Anterior cingulate cortex (tissue), 58 donors: ENCODE measurements around the gene BMERB1.
A peak's percentile ranks its signal among the peaks of the same experiment; 100 is the strongest.
"Not testable (repeated sequence)": the region's sequence is repeated elsewhere in the genome, so short reads cannot be mapped to it uniquely, and the experiment has no call there.

Experiments
- DNase-seq, 58 donors: peaks; one replicate each; lab custom pipeline; 2025; lab: John Stamatoyannopoulos, UW

BMERB1 gene

GRCh38 chr16:15459791-15460190 lies 25.4 kb downstream of the BMERB1 start:
- no peak for DNase-seq

- DNase-seq, result peak in 2 of 58 donors; percentile 1 to 7
These were observed 26.2 kb downstream of the BMERB1 start for GRCh38 chr16:15460601-15461000.

- no peak for DNase-seq
These were observed 27.0 kb downstream of the BMERB1 start for GRCh38 chr16:15461376-15461775.

GRCh38 chr16:15464401-15465186 lies 30.2 kb downstream of the BMERB1 start:
- DNase-seq, result no peak

- DNase-seq, result no peak
These were observed 31.7 kb downstream of the BMERB1 start for GRCh38 chr16:15466131-15466530.

- no peak for DNase-seq
These were observed 32.7 kb downstream of the BMERB1 start for GRCh38 chr16:15466886-15467781.

GRCh38 chr16:15476971-15477370 lies 42.6 kb downstream of the BMERB1 start:
- not testable (repeated sequence) for DNase-seq

- no peak for DNase-seq
These were observed 43.4 kb downstream of the BMERB1 start for GRCh38 chr16:15477802-15478201.

- DNase-seq, result peak in 23 of 58 donors; percentile 5 to 56 (median 16)
These were observed 47.8 kb downstream of the BMERB1 start for GRCh38 chr16:15482068-15482747.

- DNase-seq, result no peak
These were observed 48.4 kb downstream of the BMERB1 start for GRCh38 chr16:15482748-15483298.

- DNase-seq, result no peak
These were observed 49.5 kb downstream of the BMERB1 start for GRCh38 chr16:15483857-15484256.

- no peak for DNase-seq
These were observed 50.3 kb downstream of the BMERB1 start for GRCh38 chr16:15484662-15485061.

GRCh38 chr16:15485175-15485574 lies 50.8 kb downstream of the BMERB1 start:
- no peak for DNase-seq

- DNase-seq, result no peak
These were observed 52.3 kb downstream of the BMERB1 start for GRCh38 chr16:15486661-15487060.

- no peak for DNase-seq
These were observed 53.2 kb downstream of the BMERB1 start for GRCh38 chr16:15487336-15488284.

- DNase-seq, result no peak
These were observed 54.6 kb downstream of the BMERB1 start for GRCh38 chr16:15489016-15489415.

- DNase-seq, result no peak
These were observed 55.8 kb downstream of the BMERB1 start for GRCh38 chr16:15490123-15490711.

- no peak for DNase-seq
These were observed 57.0 kb downstream of the BMERB1 start for GRCh38 chr16:15491411-15491810.
